ENCODE results near the gene PCDHGA9. TPM values are rescaled to one million over a fixed set of nuclear protein-coding genes. Genes with fewer than 3 reads are reported as not detected.
A peak's percentile ranks its signal among the peaks of the same experiment; 100 is the strongest.

PCDHGA9 gene
- total RNA-seq, 1 experiment from 2014 or later = 0.15 TPM

DNA sequence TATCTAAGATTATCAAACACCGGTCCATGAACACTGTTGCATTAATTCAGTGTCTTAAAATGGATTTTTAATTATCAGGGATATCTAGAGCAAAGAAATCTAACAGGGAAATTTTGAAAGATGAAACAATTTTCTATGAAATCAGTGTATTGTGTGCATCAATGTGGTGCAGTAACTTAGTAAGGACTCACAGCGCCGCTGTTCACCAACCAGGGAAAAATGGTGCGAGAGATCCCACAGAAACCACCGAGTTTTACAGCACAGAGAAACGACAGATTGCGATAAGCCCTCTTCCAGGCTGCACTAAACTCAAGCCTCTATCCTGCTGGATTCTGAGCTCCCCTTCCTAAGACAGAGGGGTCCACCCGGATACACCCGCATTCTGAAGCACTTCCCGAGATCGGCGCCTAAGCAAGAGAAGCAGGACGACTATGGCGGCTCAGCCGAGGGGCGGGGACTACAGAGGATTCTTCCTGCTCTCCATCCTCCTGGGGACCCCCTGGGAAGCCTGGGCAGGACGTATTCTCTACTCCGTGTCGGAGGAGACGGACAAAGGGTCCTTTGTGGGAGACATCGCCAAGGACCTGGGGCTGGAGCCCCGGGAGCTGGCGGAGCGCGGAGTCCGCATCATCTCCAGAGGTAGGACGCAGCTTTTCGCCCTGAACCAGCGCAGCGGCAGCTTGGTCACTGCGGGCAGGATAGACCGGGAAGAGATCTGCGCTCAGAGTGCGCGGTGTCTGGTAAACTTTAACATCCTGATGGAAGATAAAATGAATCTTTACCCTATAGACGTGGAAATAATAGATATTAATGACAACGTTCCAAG is 19.9 kb upstream of the PCDHGA9 start, which contains the start of gene PCDHGA7:
Gene PCDHGA7 (plus strand): TSS at position 274 of the 826 bp plus-strand sequence. CDS start 158 bp downstream, at position 432.
- H3K9me3 ChIP-seq (ENCODE audit: control insufficient read depth, insufficient read depth, low read depth, low read length) = no peaks in the 10 kb centered on the region
- ChIA-PET POLR2A (no interaction called here), CTCF (no interaction called here)
- H3K4me3 ChIP-seq (ENCODE audit: low read depth in 2 of 2, low read length in 2 of 2) = peak within 1 kb of the TSS in 1 of 2 experiments; percentile 18; a peak in 1 of 4 replicates
- no peak for TF ChIP-seq TCF7L2 (IDR thresholded peaks at IDR 0.05; ENCODE audit: low read depth, low read length)
- TF ChIP-seq, protein P1, sequence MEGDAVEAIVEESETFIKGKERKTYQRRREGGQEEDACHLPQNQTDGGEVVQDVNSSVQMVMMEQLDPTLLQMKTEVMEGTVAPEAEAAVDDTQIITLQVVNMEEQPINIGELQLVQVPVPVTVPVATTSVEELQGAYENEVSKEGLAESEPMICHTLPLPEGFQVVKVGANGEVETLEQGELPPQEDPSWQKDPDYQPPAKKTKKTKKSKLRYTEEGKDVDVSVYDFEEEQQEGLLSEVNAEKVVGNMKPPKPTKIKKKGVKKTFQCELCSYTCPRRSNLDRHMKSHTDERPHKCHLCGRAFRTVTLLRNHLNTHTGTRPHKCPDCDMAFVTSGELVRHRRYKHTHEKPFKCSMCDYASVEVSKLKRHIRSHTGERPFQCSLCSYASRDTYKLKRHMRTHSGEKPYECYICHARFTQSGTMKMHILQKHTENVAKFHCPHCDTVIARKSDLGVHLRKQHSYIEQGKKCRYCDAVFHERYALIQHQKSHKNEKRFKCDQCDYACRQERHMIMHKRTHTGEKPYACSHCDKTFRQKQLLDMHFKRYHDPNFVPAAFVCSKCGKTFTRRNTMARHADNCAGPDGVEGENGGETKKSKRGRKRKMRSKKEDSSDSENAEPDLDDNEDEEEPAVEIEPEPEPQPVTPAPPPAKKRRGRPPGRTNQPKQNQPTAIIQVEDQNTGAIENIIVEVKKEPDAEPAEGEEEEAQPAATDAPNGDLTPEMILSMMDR (IDR thresholded peaks at IDR 0.05) = no peak
- no peak for TF ChIP-seq POLR2AphosphoS5 (IDR thresholded peaks at IDR 0.05; ENCODE audit: low read depth, low read length)
- TF ChIP-seq SIN3A (IDR thresholded peaks at IDR 0.05; ENCODE audit: borderline replicate concordance, insufficient read depth, low read depth, low read length) = no peak
- no peak for TF ChIP-seq REST (IDR thresholded peaks at IDR 0.05; ENCODE audit: insufficient read depth in 1 of 2, low read depth in 2 of 2, low read length in 1 of 2)
- no peaks in the 10 kb centered on the region for H3K36me3 ChIP-seq (ENCODE audit: control insufficient read depth, insufficient read depth, low read length)
- in situ Hi-C loops (cut with HindIII; ENCODE audit: low pct_unique_long_range_greater_than_20kb, low sequenced_read_pairs) (no loop called here), intact Hi-C loops (cut with micrococcal nuclease; ENCODE audit: unreplicated experiment) (no loop called here)
- DNase-seq (ENCODE audit: low read depth, low spot score) (no peak), ATAC-seq (no peak)
- 0 out of 2 replicates have a peak, but pooled peaks cover 2% of the 10 kb centered on the region for H3K27me3 ChIP-seq (ENCODE audit: control insufficient read depth, insufficient read depth, low read length)
- H3K27ac ChIP-seq (ENCODE audit: low read length) = no peak within 1 kb of the TSS
- BruUV-seq (replicated peaks) = no TSS peak
- H3K4me1 ChIP-seq (ENCODE audit: control insufficient read depth, insufficient read depth, low read length) = no peaks in the 10 kb centered on the region

DNA sequence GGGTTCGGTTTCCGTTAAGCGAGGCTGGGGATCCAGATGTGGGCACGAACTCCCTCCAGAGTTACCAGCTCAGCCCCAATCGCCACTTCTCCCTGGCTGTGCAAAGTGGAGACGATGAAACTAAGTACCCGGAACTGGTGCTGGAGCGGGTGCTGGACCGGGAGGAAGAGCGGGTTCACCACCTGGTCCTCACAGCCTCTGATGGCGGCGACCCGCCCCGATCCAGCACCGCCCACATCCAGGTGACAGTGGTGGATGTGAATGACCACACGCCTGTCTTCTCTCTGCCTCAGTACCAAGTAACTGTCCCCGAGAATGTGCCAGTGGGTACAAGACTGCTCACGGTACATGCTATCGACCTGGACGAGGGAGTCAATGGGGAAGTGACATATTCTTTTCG is 19.2 kb upstream of the PCDHGA9 start:
- Histone ChIP-seq H3K4me3 (ENCODE audit: low read depth in 2 of 2, low read length in 2 of 2) (no peak overlapping the region; a peak in 1 of 4 replicates), H3K4me1 (ENCODE audit: control insufficient read depth, insufficient read depth, low read length) (no peaks in the 10 kb centered on the region), H3K27ac (ENCODE audit: low read length) (no peak overlapping the region), H3K36me3 (ENCODE audit: control insufficient read depth, insufficient read depth, low read length) (no peaks in the 10 kb centered on the region), H3K27me3 (ENCODE audit: control insufficient read depth, insufficient read depth, low read length) (0 out of 2 replicates have a peak, but pooled peaks cover 2% of the 10 kb centered on the region), H3K9me3 (ENCODE audit: control insufficient read depth, insufficient read depth, low read depth, low read length) (no peaks in the 10 kb centered on the region)
- no peak for ATAC-seq
- TF ChIP-seq TCF7L2 (IDR thresholded peaks at IDR 0.05; ENCODE audit: low read depth, low read length) = no peak
- TF ChIP-seq SIN3A (IDR thresholded peaks at IDR 0.05; ENCODE audit: borderline replicate concordance, insufficient read depth, low read depth, low read length) = no peak
- TF ChIP-seq POLR2AphosphoS5 (IDR thresholded peaks at IDR 0.05; ENCODE audit: low read depth, low read length) = no peak
- no peak for TF ChIP-seq REST (IDR thresholded peaks at IDR 0.05; ENCODE audit: insufficient read depth in 1 of 2, low read depth in 2 of 2, low read length in 1 of 2)
- TF ChIP-seq, protein P1 (IDR thresholded peaks at IDR 0.05) = no peak
- ChIA-PET POLR2A (no interaction called here), CTCF (no interaction called here)
- intact Hi-C loops (cut with micrococcal nuclease; ENCODE audit: unreplicated experiment) (no loop called here), in situ Hi-C loops (cut with HindIII; ENCODE audit: low pct_unique_long_range_greater_than_20kb, low sequenced_read_pairs) (no loop called here)
- no TSS peak for BruUV-seq (replicated peaks)
- no peak for DNase-seq (ENCODE audit: low read depth, low spot score)

Data from Panc1 (cell line).